ENCODE data around the gene PACSIN3. TPM values are rescaled to one million over a fixed set of nuclear protein-coding genes. Genes with fewer than 3 reads are reported as not detected.

The PACSIN3 gene
- total and polyA plus RNA-seq, 9 donors, result 123 to 239 (median 203) TPM

DNA sequence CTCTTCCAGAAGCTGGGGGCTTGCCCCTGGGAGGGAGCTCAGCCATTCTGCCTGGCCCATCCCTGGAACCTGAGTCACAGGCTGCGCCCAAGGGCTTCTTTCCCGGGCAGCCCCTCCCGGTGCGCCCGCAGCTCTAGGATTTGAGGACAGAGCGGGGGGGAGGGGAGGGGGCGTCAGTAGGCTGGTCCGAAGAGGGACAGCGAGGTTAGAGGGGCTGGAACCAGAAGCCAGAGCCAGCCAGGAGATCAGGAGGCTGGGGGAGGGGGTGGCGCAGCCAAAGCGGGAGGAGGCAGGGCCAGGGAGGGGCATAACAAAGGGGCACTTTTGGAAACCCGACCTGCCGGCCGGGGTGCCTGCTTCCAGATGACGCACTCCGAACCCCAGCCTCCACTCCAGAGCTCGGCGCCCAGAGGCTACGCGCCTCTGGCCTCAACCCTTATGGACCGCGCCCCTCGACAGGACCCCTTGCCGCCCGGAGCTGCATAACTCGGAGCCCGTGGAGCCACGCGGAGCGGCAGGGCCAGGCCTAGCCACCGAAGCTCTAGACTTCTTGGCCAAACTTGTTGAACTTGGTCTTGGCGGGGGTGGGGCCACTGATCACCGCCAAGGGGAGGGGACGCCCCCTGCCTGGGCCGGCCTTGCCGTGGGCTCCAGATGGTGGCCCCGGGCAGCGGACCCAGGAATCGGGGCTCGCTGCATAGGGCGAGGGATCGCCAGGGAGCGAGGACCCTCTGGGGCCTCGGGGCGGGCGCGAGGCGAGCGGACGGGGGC is 744 bp downstream of the PACSIN3 start:
- peaks cover 52% of the 10 kb centered on the region for H3K4me1 ChIP-seq (ENCODE audit: control insufficient read depth, insufficient read depth, low read length)
- H3K27ac ChIP-seq (ENCODE audit: low read length), result peak overlapping the region; percentile 95
- no peaks in the 10 kb centered on the region for H3K9me3 ChIP-seq (replicated peaks; ENCODE audit: control insufficient read depth, low read depth, low read length)
- peak overlapping the region; percentile 66 for H3K4me3 ChIP-seq (ENCODE audit: low read length)
- peak; percentile 84 for DNase-seq
- H3K27me3 ChIP-seq (ENCODE audit: control insufficient read depth, insufficient read depth, low read length), result peaks cover 22% of the 10 kb centered on the region
- H3K36me3 ChIP-seq (ENCODE audit: control insufficient read depth, insufficient read depth, low read length), result peaks cover 18% of the 10 kb centered on the region
- WGBS (ENCODE audit: insufficient coverage), result 2% methylated on average over 44 of the region's 50 CpGs

DNA sequence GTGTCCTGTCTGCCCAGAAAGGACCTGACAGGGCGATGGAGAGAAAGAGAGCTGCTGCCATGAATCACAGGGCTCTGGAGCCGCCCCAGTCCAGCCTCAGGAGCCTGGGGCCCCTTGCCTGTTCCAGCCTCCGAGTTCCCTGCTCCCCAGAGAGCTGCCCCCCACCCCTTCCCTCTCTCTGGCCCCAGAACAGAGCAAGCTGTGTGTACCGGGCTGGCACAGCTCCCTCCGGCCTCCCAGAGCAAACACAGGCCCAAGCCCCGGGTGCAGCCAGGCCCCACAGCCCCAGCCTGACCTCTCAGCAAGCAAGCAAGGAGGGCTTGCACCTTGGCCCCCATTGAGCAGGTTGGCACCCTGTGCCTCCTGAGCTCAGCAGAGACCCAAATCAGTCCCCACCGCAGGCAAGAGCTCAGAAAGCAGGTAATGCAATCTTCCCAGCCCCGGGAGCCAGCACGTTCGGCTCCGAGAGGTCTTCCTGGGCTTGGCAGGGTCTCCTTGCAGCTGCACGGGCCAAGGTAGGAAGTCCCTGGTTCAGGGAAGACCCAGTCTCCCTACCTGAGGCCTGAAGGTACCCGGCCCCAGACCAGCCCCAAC is 1.4 kb downstream of the PACSIN3 start:
- Histone ChIP-seq H3K27ac (ENCODE audit: low read length) (peak overlapping the region; percentile 95), H3K4me3 (ENCODE audit: low read length) (peak overlapping the region; percentile 66), H3K36me3 (ENCODE audit: control insufficient read depth, insufficient read depth, low read length) (peaks cover 25% of the 10 kb centered on the region), H3K27me3 (ENCODE audit: control insufficient read depth, insufficient read depth, low read length) (peaks cover 22% of the 10 kb centered on the region), H3K9me3 (replicated peaks; ENCODE audit: control insufficient read depth, low read depth, low read length) (no peaks in the 10 kb centered on the region), H3K4me1 (ENCODE audit: control insufficient read depth, insufficient read depth, low read length) (peaks cover 59% of the 10 kb centered on the region)
- WGBS (ENCODE audit: insufficient coverage), result 32% methylated on average over 12 of the region's 13 CpGs
- no peak for DNase-seq

DNA sequence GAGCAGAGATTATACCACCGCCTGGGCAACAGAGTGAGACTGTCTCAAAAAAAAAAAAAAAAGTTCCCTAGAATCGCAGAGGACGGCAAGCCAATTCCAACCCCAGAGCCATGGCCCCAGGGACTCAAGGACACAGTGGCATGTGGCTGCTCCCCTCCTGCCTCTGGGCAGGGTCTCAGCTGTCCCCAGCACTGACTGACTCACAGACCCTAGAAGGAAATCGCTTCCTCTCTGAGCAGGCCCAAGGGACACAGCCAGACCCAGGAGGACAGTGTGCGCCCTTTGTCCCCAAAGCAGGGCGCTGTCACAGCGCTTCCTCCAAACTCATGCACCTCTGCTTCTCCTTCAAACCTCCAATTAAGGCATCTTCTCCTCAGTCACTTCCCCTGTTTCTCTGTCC is 2.3 kb downstream of the PACSIN3 start:
- DNase-seq, result peak; percentile 71
- Histone ChIP-seq H3K27me3 (ENCODE audit: control insufficient read depth, insufficient read depth, low read length) (peaks cover 22% of the 10 kb centered on the region), H3K9me3 (replicated peaks; ENCODE audit: control insufficient read depth, low read depth, low read length) (no peaks in the 10 kb centered on the region), H3K4me1 (ENCODE audit: control insufficient read depth, insufficient read depth, low read length) (peaks cover 63% of the 10 kb centered on the region), H3K27ac (ENCODE audit: low read length) (peak overlapping the region; percentile 95), H3K36me3 (ENCODE audit: control insufficient read depth, insufficient read depth, low read length) (peaks cover 33% of the 10 kb centered on the region), H3K4me3 (ENCODE audit: low read length) (peak overlapping the region; percentile 66)
- 85% methylated on average over 6 of the region's 7 CpGs for WGBS (ENCODE audit: insufficient coverage)

DNA sequence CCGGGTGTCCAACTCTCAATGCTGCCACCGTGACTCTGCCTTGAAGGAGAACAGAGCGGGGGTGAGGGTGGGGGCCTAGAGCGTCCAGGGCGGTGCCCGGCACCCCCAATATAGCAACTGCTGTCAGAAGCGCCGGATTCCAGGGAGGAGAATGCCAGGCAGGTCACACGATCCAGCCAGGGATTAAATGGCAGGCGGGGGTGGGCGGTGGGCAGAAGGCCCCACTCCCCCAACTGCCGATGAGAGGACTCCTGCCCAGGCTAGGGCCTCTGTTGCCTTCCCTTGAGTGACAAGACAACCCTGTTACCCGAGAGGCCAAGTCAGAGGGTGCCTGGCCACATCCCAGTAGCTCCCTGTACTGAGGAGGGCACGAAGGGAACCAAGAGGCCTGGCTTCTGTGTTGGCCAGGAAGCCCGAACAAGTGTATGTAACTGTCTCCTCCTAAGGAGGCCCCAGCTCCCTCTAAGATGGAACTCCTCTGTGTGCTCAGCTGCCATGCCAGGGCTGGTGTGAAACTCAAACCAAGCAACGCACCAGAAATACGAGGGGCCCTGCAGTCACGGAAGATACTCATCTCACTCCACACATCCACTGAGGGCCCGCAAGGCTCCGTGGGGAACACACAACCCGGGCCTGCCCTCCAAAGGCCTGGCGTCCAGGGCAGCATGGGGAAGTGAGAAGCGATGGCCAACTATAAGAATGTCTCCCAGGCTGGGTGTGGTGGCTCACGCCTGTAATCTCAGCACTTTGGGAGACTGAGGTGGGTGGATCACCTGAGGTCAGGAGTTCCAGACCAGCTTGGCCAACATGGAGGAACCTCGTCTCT is 3.0 kb downstream of the PACSIN3 start:
- Histone ChIP-seq H3K27me3 (ENCODE audit: control insufficient read depth, insufficient read depth, low read length) (peaks cover 22% of the 10 kb centered on the region), H3K4me3 (ENCODE audit: low read length) (peak overlapping the region; percentile 17), H3K4me1 (ENCODE audit: control insufficient read depth, insufficient read depth, low read length) (peaks cover 65% of the 10 kb centered on the region), H3K36me3 (ENCODE audit: control insufficient read depth, insufficient read depth, low read length) (peaks cover 40% of the 10 kb centered on the region), H3K27ac (ENCODE audit: low read length) (peak overlapping the region; percentile 95), H3K9me3 (replicated peaks; ENCODE audit: control insufficient read depth, low read depth, low read length) (no peaks in the 10 kb centered on the region)
- 88% methylated on average over 18 of the region's 25 CpGs for WGBS (ENCODE audit: insufficient coverage)
- DNase-seq, result peak; percentile 78

DNA sequence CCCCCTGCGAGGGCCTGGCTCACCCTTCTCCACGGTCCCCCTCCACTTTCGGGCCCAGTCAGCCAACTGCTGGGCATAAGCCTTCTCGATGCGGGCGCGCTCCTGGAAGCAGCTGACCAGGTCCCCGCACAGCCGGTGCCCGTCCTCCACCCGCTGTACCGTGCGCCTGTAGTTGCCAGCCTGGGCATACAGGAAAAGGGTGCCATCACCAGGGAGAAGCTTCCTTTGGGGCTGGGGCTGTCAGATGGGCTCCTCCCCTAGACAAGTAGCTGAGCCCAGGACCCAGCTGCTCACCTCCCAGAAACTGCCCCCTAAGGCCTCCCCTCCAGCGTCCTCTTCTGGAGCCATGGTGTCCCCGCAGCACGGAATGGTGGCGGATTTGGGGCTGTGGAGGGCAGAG is 3.9 kb downstream of the PACSIN3 start:
- Histone ChIP-seq H3K9me3 (replicated peaks; ENCODE audit: control insufficient read depth, low read depth, low read length) (no peaks in the 10 kb centered on the region), H3K27me3 (ENCODE audit: control insufficient read depth, insufficient read depth, low read length) (peaks cover 17% of the 10 kb centered on the region), H3K27ac (ENCODE audit: low read length) (peak overlapping the region; percentile 93), H3K4me3 (ENCODE audit: low read length) (peak overlapping the region; percentile 49), H3K4me1 (ENCODE audit: control insufficient read depth, insufficient read depth, low read length) (peaks cover 65% of the 10 kb centered on the region), H3K36me3 (ENCODE audit: control insufficient read depth, insufficient read depth, low read length) (peaks cover 47% of the 10 kb centered on the region)
- DNase-seq, result no peak
- WGBS (ENCODE audit: insufficient coverage), result 91% methylated on average over 11 of the region's 17 CpGs

DNA sequence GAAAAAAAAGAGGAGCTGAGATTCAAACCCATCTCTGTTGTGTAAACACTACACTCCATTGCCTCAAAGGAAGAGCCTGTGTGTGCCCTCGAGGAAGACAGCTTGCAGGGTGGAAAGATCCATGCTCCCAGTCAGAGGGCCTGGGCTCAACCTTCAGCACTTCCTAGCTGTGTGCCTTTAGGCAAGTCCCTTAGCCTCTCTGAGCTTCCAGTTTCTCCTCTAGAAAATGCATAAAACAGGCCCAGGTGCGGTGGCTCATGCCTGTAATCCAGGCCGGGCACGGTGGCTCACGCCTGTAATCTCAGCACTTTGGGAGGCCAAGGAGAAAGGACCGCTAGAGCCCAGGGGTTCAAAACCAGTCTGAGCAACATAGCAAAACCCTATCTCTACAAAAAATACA is 5.0 kb downstream of the PACSIN3 start:
- Histone ChIP-seq H3K4me1 (ENCODE audit: control insufficient read depth, insufficient read depth, low read length) (peaks cover 59% of the 10 kb centered on the region), H3K27me3 (ENCODE audit: control insufficient read depth, insufficient read depth, low read length) (peaks cover 8% of the 10 kb centered on the region), H3K9me3 (replicated peaks; ENCODE audit: control insufficient read depth, low read depth, low read length) (no peaks in the 10 kb centered on the region), H3K27ac (ENCODE audit: low read length) (peak overlapping the region; percentile 47), H3K36me3 (ENCODE audit: control insufficient read depth, insufficient read depth, low read length) (peaks cover 48% of the 10 kb centered on the region), H3K4me3 (ENCODE audit: low read length) (peak overlapping the region; percentile 10)
- 90% methylated on average over 4 of the region's 6 CpGs for WGBS (ENCODE audit: insufficient coverage)
- no peak for DNase-seq

DNA sequence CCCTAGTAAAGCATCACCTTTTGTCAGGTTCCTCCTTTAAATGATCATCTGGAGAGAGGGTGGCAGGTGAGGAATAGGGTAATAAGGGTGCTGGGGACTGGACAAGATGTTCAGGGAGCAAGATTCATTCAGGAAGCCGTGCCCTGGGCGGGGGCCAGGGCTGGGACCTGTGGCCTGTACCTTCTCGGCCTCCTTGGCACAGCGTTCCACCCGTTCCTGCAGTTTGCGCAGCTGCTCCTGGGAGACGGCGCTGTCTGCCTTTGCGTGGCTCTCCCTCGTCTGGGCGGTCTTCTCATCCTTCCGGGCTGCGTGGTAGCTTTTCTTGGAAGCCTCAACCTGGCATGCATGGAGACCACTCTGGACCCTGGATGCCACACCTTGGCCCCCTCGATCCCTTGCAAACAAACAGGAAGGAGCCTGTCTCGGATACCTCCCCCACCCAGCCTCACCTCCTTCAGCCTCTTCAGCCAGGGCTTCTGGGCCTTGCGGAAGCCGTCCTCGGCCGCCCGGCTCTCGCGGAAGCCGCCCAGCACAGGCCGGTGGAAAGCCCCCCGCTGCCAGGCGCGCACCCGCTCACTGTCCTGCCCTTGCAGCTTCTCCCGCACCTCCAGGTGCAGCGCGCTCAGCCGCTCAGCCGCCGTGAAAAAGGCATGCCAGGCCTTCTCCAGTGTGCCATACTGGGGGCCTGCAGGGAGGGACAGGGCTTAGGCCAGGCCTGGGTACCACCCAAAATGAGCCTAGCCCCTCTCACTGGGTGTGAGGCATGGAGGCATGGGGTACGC is 6.0 kb downstream of the PACSIN3 start:
- H3K4me3 ChIP-seq (ENCODE audit: low read length), result no peak overlapping the region
- peaks cover 58% of the 10 kb centered on the region for H3K36me3 ChIP-seq (ENCODE audit: control insufficient read depth, insufficient read depth, low read length)

DNA sequence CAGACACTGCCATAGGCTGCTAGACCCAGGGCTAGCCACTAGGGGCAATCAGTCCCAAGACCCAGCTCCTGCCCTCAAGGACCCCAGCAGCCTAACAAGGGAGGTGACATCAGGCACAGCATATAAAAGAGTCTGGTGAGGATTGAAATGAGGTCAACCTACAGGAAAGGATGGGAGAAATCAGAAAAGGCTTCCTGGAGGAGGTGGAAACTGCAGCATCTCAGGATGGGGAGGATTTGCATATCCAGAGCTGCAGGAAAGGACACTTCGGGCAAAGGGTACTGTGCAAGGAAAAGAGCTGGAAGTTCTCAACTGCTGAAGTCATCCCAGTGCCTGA is 6.6 kb downstream of the PACSIN3 start:
- peaks cover 64% of the 10 kb centered on the region for H3K36me3 ChIP-seq (ENCODE audit: control insufficient read depth, insufficient read depth, low read length)

More for the DNA sequence above, 6.0 kb downstream of the PACSIN3 start:
- WGBS (ENCODE audit: insufficient coverage), result 92% methylated on average over 35 of the region's 35 CpGs
- no peak for DNase-seq
- H3K27me3 ChIP-seq (ENCODE audit: control insufficient read depth, insufficient read depth, low read length), result peaks cover 4% of the 10 kb centered on the region
- peaks cover 67% of the 10 kb centered on the region for H3K4me1 ChIP-seq (ENCODE audit: control insufficient read depth, insufficient read depth, low read length)
- H3K9me3 ChIP-seq (replicated peaks; ENCODE audit: control insufficient read depth, low read depth, low read length), result no peaks in the 10 kb centered on the region
- H3K27ac ChIP-seq (ENCODE audit: low read length), result peak overlapping the region; percentile 35

DNA sequence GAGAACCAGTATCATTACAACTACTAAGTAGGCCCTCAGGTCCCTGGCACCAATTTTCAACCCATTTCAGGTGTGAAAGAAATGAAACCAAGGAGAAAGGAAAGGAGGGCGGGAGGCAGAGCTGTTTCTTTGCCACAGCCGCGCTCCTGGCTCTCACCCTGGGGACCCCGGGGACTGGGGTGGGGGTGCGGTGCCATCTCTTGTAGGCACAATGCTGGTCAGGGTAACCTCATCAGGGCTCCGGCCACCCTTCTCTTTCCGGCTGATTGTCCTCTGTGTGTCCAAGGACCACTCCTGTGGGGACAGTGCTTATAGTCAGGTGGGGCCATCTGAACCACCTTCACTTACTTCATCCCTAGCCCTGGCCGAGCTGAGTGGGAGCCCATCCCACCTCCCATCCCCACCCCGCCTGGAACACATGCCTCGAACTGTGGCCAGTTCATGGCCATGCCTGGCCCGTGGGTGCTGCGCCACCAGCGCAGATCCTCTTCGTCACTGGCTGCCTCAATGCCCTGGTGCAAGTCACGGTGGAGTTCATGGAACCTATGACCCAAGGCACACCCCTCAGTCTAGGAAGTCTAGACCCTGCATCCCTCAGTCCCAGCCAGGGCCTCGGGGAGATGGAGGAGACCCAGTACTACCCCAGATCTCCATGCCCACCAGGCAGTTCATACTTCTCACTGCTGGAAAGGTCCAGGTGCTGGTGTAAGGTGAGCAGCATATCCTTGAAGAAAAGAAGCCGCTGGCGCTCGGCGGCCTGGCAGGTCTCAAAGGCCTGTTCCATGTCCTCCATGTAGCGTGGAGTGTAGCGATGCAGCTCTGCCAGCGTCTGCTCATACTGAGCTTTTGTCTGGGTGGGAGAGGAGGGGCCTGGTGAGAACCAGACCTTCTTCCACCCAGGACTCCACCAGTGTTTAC is 7.2 kb downstream of the PACSIN3 start:
- H3K4me1 ChIP-seq (ENCODE audit: control insufficient read depth, insufficient read depth, low read length), result peaks cover 57% of the 10 kb centered on the region
- no peaks in the 10 kb centered on the region for H3K9me3 ChIP-seq (replicated peaks; ENCODE audit: control insufficient read depth, low read depth, low read length)
- no peak for DNase-seq
- 89% methylated on average over 14 of the region's 23 CpGs for WGBS (ENCODE audit: insufficient coverage)
- H3K4me3 ChIP-seq (ENCODE audit: low read length), result no peak overlapping the region
- H3K27ac ChIP-seq (ENCODE audit: low read length), result no peak overlapping the region
- H3K27me3 ChIP-seq (ENCODE audit: control insufficient read depth, insufficient read depth, low read length), result no peaks in the 10 kb centered on the region
- H3K36me3 ChIP-seq (ENCODE audit: control insufficient read depth, insufficient read depth, low read length), result peaks cover 64% of the 10 kb centered on the region

More for the DNA sequence above, 6.6 kb downstream of the PACSIN3 start:
- 100% methylated on average over 1 of the region's 1 CpG for WGBS (ENCODE audit: insufficient coverage)
- Histone ChIP-seq H3K9me3 (replicated peaks; ENCODE audit: control insufficient read depth, low read depth, low read length) (no peaks in the 10 kb centered on the region), H3K27ac (ENCODE audit: low read length) (peak overlapping the region; percentile 35), H3K27me3 (ENCODE audit: control insufficient read depth, insufficient read depth, low read length) (no peaks in the 10 kb centered on the region), H3K4me1 (ENCODE audit: control insufficient read depth, insufficient read depth, low read length) (peaks cover 62% of the 10 kb centered on the region), H3K4me3 (ENCODE audit: low read length) (no peak overlapping the region)
- DNase-seq, result no peak
